Smooth muscle cell (in vitro differentiated cells): ENCODE results near the gene TSLP. TPM values are rescaled to one million over a fixed set of nuclear protein-coding genes. Genes with fewer than 3 reads are reported as not detected.
A peak's percentile ranks its signal among the peaks of the same experiment; 100 is the strongest.

ENCODE experiments used
- DNase-seq: peaks from one replicate; lab custom pipeline; 2025; ENCODE audit not compliant: unreplicated experiment; lab: John Stamatoyannopoulos, UW
- H2AFZ ChIP-seq: fragments of 200-600 bp; sonication (generic); 2 replicates; pipeline ENCODE4 v1.6.0; 2016; ENCODE audit warnings: antibody characterized with exemption, low read depth, mild to moderate bottlenecking
- H3F3A ChIP-seq: fragments of 200-600 bp; sonication (generic); 2 replicates; pipeline ENCODE4 v1.6.0; 2017; ENCODE audit warnings: antibody characterized with exemption, low read depth
- H3K27ac ChIP-seq: fragments of 200-600 bp; sonication (generic); 2 replicates; pipeline ENCODE4 v1.5.1; 2016; ENCODE audit warnings: low read depth, mild to moderate bottlenecking
- H3K27me3 ChIP-seq: fragments of 200-600 bp; sonication (generic); 2 replicates; pipeline ENCODE4 v1.6.1; 2016; ENCODE audit warnings: low read depth, mild to moderate bottlenecking
- H3K36me3 ChIP-seq: fragments of 200-600 bp; sonication (generic); 2 replicates; pipeline ENCODE4 v1.5.1; 2016; ENCODE audit warnings: low read depth
- H3K4me1 ChIP-seq: fragments of 200-600 bp; sonication (generic); 2 replicates; pipeline ENCODE4 v1.5.1; 2016; ENCODE audit warnings: low read depth
- H3K4me2 ChIP-seq: fragments of 200-600 bp; sonication (generic); 2 replicates; pipeline ENCODE4 v1.6.0; 2016; ENCODE audit warnings: mild to moderate bottlenecking
- H3K4me3 ChIP-seq: fragments of 200-600 bp; sonication (generic); 2 replicates; pipeline ENCODE4 v1.5.1; 2016; ENCODE audit warnings: mild to moderate bottlenecking
- H3K79me2 ChIP-seq: fragments of 200-600 bp; sonication (generic); 2 replicates; pipeline ENCODE4 v1.6.0; 2016; ENCODE audit warnings: low read depth, mild to moderate bottlenecking
- H3K9ac ChIP-seq: fragments of 200-600 bp; sonication (generic); 2 replicates; pipeline ENCODE4 v1.6.0; 2016; ENCODE audit warnings: low read depth
- H3K9me3 ChIP-seq: fragments of 200-600 bp; sonication (generic); replicated peaks from 2 replicates; pipeline ENCODE4 v1.5.1; 2016; ENCODE audit warnings: low read depth
- H4K20me1 ChIP-seq: fragments of 200-600 bp; sonication (generic); 2 replicates; pipeline ENCODE4 v1.6.0; 2016; ENCODE audit warnings: low read depth
- CTCF ChIP-seq: fragments of 200-600 bp; sonication (generic); IDR thresholded peaks from 2 replicates; pipeline ENCODE4 v1.5.1; 2017; ENCODE audit warnings: borderline replicate concordance, mild to moderate bottlenecking, antibody characterized with exemption; ENCODE audit not compliant: insufficient read depth, poor library complexity, severe bottlenecking
- WGBS: methylation state at CpG from one replicate; pipeline ENCODE4 v1.1.7; 2016; ENCODE audit warnings: low lambda C conversion rate; 5-methylcytosine and 5-hydroxymethylcytosine counted together
- polyA plus RNA-seq: library from polyadenylated mRNA; unstranded; fragments of >200 nt; fragmentation: Nextera tagmentation; extraction: Ambion mirVana; gene quantifications from 2 replicates; pipeline ENCODE4 v1.2.1, GENCODE V29; 2016
- total RNA-seq: library from RNA; depleted of rRNA; stranded (reverse); fragments of >200 nt; gene quantifications from 2 replicates; pipeline ENCODE4 v1.2.3, GENCODE V29; 2014

The TSLP gene
- total and polyA plus RNA-seq, 2 experiments from 2014 or later: 1.2 to 1.8 TPM

GRCh38 chr5:111069839-111070238 is 1.7 kb upstream of the TSLP start:
- H3F3A ChIP-seq: peaks cover 4% of the 10 kb centered on the region
- H3K9me3 ChIP-seq: no peaks in the 10 kb centered on the region
- H3K36me3 ChIP-seq: no peaks in the 10 kb centered on the region
- 52% methylated on average over 4 of the region's 4 CpGs for WGBS
- H3K4me2 ChIP-seq: peak overlapping the region; percentile 89
- H4K20me1 ChIP-seq: no peaks in the 10 kb centered on the region
- no peak for TF ChIP-seq CTCF
- DNase-seq: no peak
- H3K4me1 ChIP-seq: peaks cover 7% of the 10 kb centered on the region
- H3K9ac ChIP-seq: no peak overlapping the region
- H3K79me2 ChIP-seq: no peaks in the 10 kb centered on the region
- H3K27ac ChIP-seq: no peak overlapping the region
- H3K4me3 ChIP-seq: peak overlapping the region; percentile 44
- peak overlapping the region; percentile 84 for H2AFZ ChIP-seq
- peaks cover 75% of the 10 kb centered on the region for H3K27me3 ChIP-seq

GRCh38 chr5:111070272-111071134 is 1.0 kb upstream of the TSLP start:
- Histone ChIP-seq H3K9ac (no peak overlapping the region), H3K36me3 (no peaks in the 10 kb centered on the region), H3K27me3 (peaks cover 75% of the 10 kb centered on the region), H3K4me3 (peak overlapping the region; percentile 44), H3K4me1 (peaks cover 7% of the 10 kb centered on the region), H3F3A (peaks cover 4% of the 10 kb centered on the region), H3K4me2 (peak overlapping the region; percentile 89), H2AFZ (peak overlapping the region; percentile 84), H3K27ac (no peak overlapping the region), H3K9me3 (no peaks in the 10 kb centered on the region), H3K79me2 (no peaks in the 10 kb centered on the region), H4K20me1 (no peaks in the 10 kb centered on the region)
- no peak for TF ChIP-seq CTCF
- whole genome bisulfite sequencing: 10% methylated on average over 40 of the region's 42 CpGs
- peak; percentile 24 for DNase-seq

- no peaks in the 10 kb centered on the region for H3K79me2 ChIP-seq
- H3K9me3 ChIP-seq: no peaks in the 10 kb centered on the region
- H3K36me3 ChIP-seq: no peaks in the 10 kb centered on the region
- TF ChIP-seq CTCF: no peak
- H3K9ac ChIP-seq: peak overlapping the region; percentile 6
- under 1% methylated on average over 43 of the region's 44 CpGs for WGBS
- peaks cover 4% of the 10 kb centered on the region for H3F3A ChIP-seq
- H3K27me3 ChIP-seq: peaks cover 60% of the 10 kb centered on the region
- DNase-seq: peak; percentile 18
- peak overlapping the region; percentile 63 for H3K4me3 ChIP-seq
- H3K4me2 ChIP-seq: peak overlapping the region; percentile 93
- no peaks in the 10 kb centered on the region for H4K20me1 ChIP-seq
- no peak overlapping the region for H3K27ac ChIP-seq
- H3K4me1 ChIP-seq: peaks cover 7% of the 10 kb centered on the region
- peak overlapping the region; percentile 95 for H2AFZ ChIP-seq
Measured at GRCh38 chr5:111072949-111073682, 1.6 kb downstream of the TSLP start.
